ENCODE measurements around the gene SLC9A5. TPM values are rescaled to one million over a fixed set of nuclear protein-coding genes. Genes with fewer than 3 reads are reported as not detected.
A peak's percentile ranks its signal among the peaks of the same experiment; 100 is the strongest.

SLC9A5 gene
- total RNA-seq, 4 donors from 2014 or later: 0.37 to 1.2 (median 0.72) TPM

GRCh38 chr16:67302970-67303369 lies 54.2 kb downstream of the SLC9A5 start:
- no peak for TF ChIP-seq CTCF (IDR thresholded peaks at IDR 0.05)
- ATAC-seq (ENCODE audit: low FRiP score) (no peak), DNase-seq (ENCODE audit: low spot score) (no peak)

- DNase-seq (ENCODE audit: low spot score) (no peak), ATAC-seq (ENCODE audit: low FRiP score) (no peak)
- TF ChIP-seq CTCF (IDR thresholded peaks at IDR 0.05): no peak
These were observed 55.2 kb downstream of the SLC9A5 start for GRCh38 chr16:67304020-67304419.

- DNase-seq (ENCODE audit: low spot score) (no peak), ATAC-seq (ENCODE audit: low FRiP score) (no peak)
- TF ChIP-seq CTCF (IDR thresholded peaks at IDR 0.05): no peak
These were observed 56.7 kb downstream of the SLC9A5 start for GRCh38 chr16:67305216-67306071.

GRCh38 chr16:67310561-67310960 lies 61.8 kb downstream of the SLC9A5 start:
- ATAC-seq (ENCODE audit: low FRiP score): no peak
- TF ChIP-seq CTCF (IDR thresholded peaks at IDR 0.05): no peak
- DNase-seq (ENCODE audit: low spot score): no peak

- peak; percentile 40 for DNase-seq (ENCODE audit: low spot score)
- ATAC-seq (ENCODE audit: low FRiP score): peak; percentile 94
- no peak for TF ChIP-seq CTCF (IDR thresholded peaks at IDR 0.05)
These were observed 63.1 kb downstream of the SLC9A5 start for GRCh38 chr16:67311607-67312488.

GRCh38 chr16:67312719-67313118 lies 63.9 kb downstream of the SLC9A5 start:
- no peak for TF ChIP-seq CTCF (IDR thresholded peaks at IDR 0.05)
- DNase-seq (ENCODE audit: low spot score): no peak
- no peak for ATAC-seq (ENCODE audit: low FRiP score)
